K562 (cell line): ENCODE results near the gene JPH4. TPM values are rescaled to one million over a fixed set of nuclear protein-coding genes. Genes with fewer than 3 reads are reported as not detected.

ENCODE experiments used
- CBX1 ChIP-seq: sonication (generic); IDR thresholded peaks from 2 replicates; pipeline ENCODE4 v1.6.1; 2016; ENCODE audit warnings: antibody characterized with exemption, low read depth, mild to moderate bottlenecking
- NONO ChIP-seq, 2 experiments: fragments of 200-400 bp in 1 of 2; fragments of 450-650 bp in 1 of 2; formaldehyde crosslinking in 1 of 2; IDR thresholded peaks; 2 replicates each; pipeline ENCODE4 v1.6.1; 2017; ENCODE audit warnings: low read depth in 2 of 2, mild to moderate bottlenecking in 2 of 2, moderate library complexity in 2 of 2, low read length in 1 of 2
- PCBP2 ChIP-seq: fragments of 200-400 bp; formaldehyde crosslinking; IDR thresholded peaks from 2 replicates; pipeline ENCODE4 v1.6.1; 2018; ENCODE audit warnings: low read length, low read depth, mild to moderate bottlenecking, moderate library complexity; ENCODE audit not compliant: poor library complexity, severe bottlenecking
- POLR2G ChIP-seq: fragments of 200-400 bp; formaldehyde crosslinking; IDR thresholded peaks from 2 replicates; pipeline ENCODE4 v1.6.1; 2017; ENCODE audit warnings: low read depth, mild to moderate bottlenecking, antibody characterized with exemption, low read length, moderate library complexity
- PURB ChIP-seq: sonication (generic); formaldehyde crosslinking; IDR thresholded peaks from 2 replicates; pipeline ENCODE4 v1.9.0; 2021; ENCODE audit warnings: low read depth, mild to moderate bottlenecking, missing genetic modification reagents
- RBM15 ChIP-seq: fragments of 200-400 bp; formaldehyde crosslinking; IDR thresholded peaks from 2 replicates; pipeline ENCODE4 v1.6.1; 2018; ENCODE audit warnings: mild to moderate bottlenecking, low read length, moderate library complexity; ENCODE audit not compliant: insufficient read depth
- SIN3B ChIP-seq: fragments of 450-650 bp; IDR thresholded peaks from 2 replicates; pipeline ENCODE4 v1.6.1; 2017; ENCODE audit warnings: low read depth, mild to moderate bottlenecking, moderate library complexity
- SIX5 ChIP-seq, 2 experiments: IDR thresholded peaks; 2 replicates each; pipeline ENCODE4 v1.6.1; 2011; ENCODE audit warnings: low read length in 2 of 2, borderline replicate concordance in 1 of 2, low read depth in 1 of 2, mild to moderate bottlenecking in 1 of 2, moderate library complexity in 1 of 2; ENCODE audit not compliant: insufficient read depth in 1 of 2
- U2AF1 ChIP-seq: fragments of 200-400 bp; formaldehyde crosslinking; optimal IDR thresholded peaks from 2 replicates; pipeline ENCODE3; 2017; ENCODE audit warnings: mild to moderate bottlenecking, low read depth, low read length, moderate library complexity
- polyA plus RNA-seq, 8 experiments: library from polyadenylated mRNA; depleted of rRNA in 4 of 8; stranded (reverse) in 5 of 8; unstranded in 3 of 8; fragments of >200 nt; fragmentation: Nextera tagmentation in 2 of 8; fragmentation: Illumina TruSeq in 1 of 8; extraction: Ambion mirVana in 2 of 8; extraction: Trizol in 1 of 8; gene quantifications; 2 replicates each; pipeline versions ENCODE4 v1.2.1 to v1.2.3, GENCODE V29; 2011 to 2014; ENCODE audit warnings: inconsistent platforms in 1 of 8, missing spikeins in 1 of 8
- total RNA-seq, 7 experiments: library from RNA; depleted of rRNA in 6 of 7; stranded (reverse); fragments of >200 nt in 6 of 7; fragmentation: Illumina TruSeq in 2 of 7; extraction: Trizol in 2 of 7; gene quantifications; 2 replicates each; pipeline versions ENCODE4 v1.2.1 to v1.2.3, GENCODE V29; 2011 to 2021; ENCODE audit warnings: low replicate concordance in 1 of 7
- TF ChIP-seq, protein P1 (sequence below): fragments of 450-650 bp; IDR thresholded peaks from 2 replicates; pipeline ENCODE4 v1.6.1; 2016; ENCODE audit warnings: mild to moderate bottlenecking, moderate library complexity
- TF ChIP-seq, protein P2 (sequence below): sonication (generic); formaldehyde crosslinking; IDR thresholded peaks from 2 replicates; pipeline ENCODE4 v1.9.0; 2022; ENCODE audit warnings: mild to moderate bottlenecking, missing genetic modification reagents
- TF ChIP-seq, protein P3 (sequence below), 2 experiments: fragments of 200-800 bp in 1 of 2; sonication (Bioruptor generic) in 1 of 2; sonication (generic) in 1 of 2; formaldehyde crosslinking in 1 of 2; IDR thresholded peaks in 1 of 2; conservative IDR thresholded peaks in 1 of 2; 2 replicates each; pipeline versions ENCODE4 v1.5.0 to v1.6.1; 2016 to 2020; ENCODE audit warnings: missing compliant biosample characterization in 1 of 2, missing genetic modification characterization in 1 of 2, missing genetic modification reagents in 1 of 2

The JPH4 gene
- total and polyA plus RNA-seq, 9 of the 15 experiments (the other 6 are each of a cell fraction or from before 2014, with no cell fraction given): 0.04 to 0.13 (median 0.06) TPM; not detected in 5

DNA sequence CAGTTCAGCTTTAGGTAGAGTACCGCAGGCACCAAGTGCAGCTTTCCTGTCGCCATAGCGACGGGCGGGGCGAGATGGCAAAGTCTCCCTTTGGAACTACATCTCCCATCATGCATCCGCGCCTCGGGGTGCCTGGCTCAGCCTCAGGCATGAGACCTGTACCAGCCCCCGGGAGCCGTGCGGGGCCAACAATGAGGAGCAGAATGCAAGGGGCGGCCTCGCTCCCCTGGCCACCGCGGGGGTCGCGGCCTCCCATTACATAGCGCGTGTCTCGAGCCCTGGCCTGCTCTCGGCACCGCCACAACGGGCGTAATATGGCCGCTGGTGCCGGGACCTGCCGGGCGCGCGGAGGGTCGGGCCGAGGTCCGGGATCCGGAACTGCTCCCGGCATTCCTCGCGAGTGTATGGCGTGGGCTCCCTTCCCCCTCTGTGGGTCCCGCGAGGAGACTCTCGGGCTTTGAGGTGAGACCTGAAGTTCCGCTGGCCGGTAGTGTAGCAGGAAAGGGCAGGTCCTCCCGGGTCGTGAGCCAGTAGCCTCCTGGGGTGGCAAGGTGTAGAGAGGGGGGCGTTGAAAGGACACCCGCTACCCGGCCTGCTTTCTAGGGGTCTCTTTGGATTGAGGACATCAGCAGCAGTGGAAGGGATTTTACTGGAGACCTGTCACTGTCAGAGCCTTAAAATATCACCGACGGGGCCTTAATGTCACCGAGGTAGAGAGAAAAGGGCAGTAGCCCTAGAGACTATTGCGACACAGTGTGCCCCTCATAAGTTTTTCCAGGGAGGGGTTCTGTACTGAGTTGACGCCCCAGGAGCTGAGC is 22.5 kb downstream of the JPH4 start, which contains the start of gene THTPA (continued):
- TF ChIP-seq, protein P1, sequence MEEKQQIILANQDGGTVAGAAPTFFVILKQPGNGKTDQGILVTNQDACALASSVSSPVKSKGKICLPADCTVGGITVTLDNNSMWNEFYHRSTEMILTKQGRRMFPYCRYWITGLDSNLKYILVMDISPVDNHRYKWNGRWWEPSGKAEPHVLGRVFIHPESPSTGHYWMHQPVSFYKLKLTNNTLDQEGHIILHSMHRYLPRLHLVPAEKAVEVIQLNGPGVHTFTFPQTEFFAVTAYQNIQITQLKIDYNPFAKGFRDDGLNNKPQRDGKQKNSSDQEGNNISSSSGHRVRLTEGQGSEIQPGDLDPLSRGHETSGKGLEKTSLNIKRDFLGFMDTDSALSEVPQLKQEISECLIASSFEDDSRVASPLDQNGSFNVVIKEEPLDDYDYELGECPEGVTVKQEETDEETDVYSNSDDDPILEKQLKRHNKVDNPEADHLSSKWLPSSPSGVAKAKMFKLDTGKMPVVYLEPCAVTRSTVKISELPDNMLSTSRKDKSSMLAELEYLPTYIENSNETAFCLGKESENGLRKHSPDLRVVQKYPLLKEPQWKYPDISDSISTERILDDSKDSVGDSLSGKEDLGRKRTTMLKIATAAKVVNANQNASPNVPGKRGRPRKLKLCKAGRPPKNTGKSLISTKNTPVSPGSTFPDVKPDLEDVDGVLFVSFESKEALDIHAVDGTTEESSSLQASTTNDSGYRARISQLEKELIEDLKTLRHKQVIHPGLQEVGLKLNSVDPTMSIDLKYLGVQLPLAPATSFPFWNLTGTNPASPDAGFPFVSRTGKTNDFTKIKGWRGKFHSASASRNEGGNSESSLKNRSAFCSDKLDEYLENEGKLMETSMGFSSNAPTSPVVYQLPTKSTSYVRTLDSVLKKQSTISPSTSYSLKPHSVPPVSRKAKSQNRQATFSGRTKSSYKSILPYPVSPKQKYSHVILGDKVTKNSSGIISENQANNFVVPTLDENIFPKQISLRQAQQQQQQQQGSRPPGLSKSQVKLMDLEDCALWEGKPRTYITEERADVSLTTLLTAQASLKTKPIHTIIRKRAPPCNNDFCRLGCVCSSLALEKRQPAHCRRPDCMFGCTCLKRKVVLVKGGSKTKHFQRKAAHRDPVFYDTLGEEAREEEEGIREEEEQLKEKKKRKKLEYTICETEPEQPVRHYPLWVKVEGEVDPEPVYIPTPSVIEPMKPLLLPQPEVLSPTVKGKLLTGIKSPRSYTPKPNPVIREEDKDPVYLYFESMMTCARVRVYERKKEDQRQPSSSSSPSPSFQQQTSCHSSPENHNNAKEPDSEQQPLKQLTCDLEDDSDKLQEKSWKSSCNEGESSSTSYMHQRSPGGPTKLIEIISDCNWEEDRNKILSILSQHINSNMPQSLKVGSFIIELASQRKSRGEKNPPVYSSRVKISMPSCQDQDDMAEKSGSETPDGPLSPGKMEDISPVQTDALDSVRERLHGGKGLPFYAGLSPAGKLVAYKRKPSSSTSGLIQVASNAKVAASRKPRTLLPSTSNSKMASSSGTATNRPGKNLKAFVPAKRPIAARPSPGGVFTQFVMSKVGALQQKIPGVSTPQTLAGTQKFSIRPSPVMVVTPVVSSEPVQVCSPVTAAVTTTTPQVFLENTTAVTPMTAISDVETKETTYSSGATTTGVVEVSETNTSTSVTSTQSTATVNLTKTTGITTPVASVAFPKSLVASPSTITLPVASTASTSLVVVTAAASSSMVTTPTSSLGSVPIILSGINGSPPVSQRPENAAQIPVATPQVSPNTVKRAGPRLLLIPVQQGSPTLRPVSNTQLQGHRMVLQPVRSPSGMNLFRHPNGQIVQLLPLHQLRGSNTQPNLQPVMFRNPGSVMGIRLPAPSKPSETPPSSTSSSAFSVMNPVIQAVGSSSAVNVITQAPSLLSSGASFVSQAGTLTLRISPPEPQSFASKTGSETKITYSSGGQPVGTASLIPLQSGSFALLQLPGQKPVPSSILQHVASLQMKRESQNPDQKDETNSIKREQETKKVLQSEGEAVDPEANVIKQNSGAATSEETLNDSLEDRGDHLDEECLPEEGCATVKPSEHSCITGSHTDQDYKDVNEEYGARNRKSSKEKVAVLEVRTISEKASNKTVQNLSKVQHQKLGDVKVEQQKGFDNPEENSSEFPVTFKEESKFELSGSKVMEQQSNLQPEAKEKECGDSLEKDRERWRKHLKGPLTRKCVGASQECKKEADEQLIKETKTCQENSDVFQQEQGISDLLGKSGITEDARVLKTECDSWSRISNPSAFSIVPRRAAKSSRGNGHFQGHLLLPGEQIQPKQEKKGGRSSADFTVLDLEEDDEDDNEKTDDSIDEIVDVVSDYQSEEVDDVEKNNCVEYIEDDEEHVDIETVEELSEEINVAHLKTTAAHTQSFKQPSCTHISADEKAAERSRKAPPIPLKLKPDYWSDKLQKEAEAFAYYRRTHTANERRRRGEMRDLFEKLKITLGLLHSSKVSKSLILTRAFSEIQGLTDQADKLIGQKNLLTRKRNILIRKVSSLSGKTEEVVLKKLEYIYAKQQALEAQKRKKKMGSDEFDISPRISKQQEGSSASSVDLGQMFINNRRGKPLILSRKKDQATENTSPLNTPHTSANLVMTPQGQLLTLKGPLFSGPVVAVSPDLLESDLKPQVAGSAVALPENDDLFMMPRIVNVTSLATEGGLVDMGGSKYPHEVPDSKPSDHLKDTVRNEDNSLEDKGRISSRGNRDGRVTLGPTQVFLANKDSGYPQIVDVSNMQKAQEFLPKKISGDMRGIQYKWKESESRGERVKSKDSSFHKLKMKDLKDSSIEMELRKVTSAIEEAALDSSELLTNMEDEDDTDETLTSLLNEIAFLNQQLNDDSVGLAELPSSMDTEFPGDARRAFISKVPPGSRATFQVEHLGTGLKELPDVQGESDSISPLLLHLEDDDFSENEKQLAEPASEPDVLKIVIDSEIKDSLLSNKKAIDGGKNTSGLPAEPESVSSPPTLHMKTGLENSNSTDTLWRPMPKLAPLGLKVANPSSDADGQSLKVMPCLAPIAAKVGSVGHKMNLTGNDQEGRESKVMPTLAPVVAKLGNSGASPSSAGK: no peak
- TF ChIP-seq, protein P2, sequence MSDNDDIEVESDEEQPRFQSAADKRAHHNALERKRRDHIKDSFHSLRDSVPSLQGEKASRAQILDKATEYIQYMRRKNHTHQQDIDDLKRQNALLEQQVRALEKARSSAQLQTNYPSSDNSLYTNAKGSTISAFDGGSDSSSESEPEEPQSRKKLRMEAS (CRISPR knock-in tag): 0 out of 2 replicates have a peak, but pooled peaks have one; percentile 36
- TF ChIP-seq POLR2G (peak; percentile 91), RBM15 (no peak), PCBP2 (no peak), U2AF1 (no peak), PURB (CRISPR knock-in tag) (no peak), SIN3B (peak; percentile 8; the same call in 1 of the 2 replicates), NONO (IDR thresholded peaks at IDR 0.05; ENCODE audit: low read depth in 2 of 2, low read length in 1 of 2) (no peak), SIX5 (IDR thresholded peaks at IDR 0.05; ENCODE audit: borderline replicate concordance in 1 of 2, insufficient read depth in 1 of 2, low read depth in 1 of 2, low read length in 2 of 2) (peak; percentile 35 to 55; a peak in 2 of 4 replicates), CBX1 (no peak)
- TF ChIP-seq, protein P3, sequence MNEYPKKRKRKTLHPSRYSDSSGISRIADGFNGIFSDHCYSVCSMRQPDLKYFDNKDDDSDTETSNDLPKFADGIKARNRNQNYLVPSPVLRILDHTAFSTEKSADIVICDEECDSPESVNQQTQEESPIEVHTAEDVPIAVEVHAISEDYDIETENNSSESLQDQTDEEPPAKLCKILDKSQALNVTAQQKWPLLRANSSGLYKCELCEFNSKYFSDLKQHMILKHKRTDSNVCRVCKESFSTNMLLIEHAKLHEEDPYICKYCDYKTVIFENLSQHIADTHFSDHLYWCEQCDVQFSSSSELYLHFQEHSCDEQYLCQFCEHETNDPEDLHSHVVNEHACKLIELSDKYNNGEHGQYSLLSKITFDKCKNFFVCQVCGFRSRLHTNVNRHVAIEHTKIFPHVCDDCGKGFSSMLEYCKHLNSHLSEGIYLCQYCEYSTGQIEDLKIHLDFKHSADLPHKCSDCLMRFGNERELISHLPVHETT (CRISPR knock-in tag; conservative IDR thresholded peaks at IDR 0.05 in 1 of 2, IDR thresholded peaks at IDR 0.05 in 1 of 2): peak in 1 of 2 experiments; percentile 70; a peak in 1 of 4 replicates
